HG03108 (cell line): ENCODE data around the gene CBX8.
"Not testable (repeated sequence)": the region's sequence is repeated elsewhere in the genome, so short reads cannot be mapped to it uniquely, and the experiment has no call there.

Experiments
- ATAC-seq: cut with Tn5 transposase; IDR thresholded peaks from one replicate; pipeline ENCODE4 v1.9.1; 2021; ENCODE audit warnings: moderate library complexity; ENCODE audit not compliant: unreplicated experiment

The CBX8 gene

GRCh38 chr17:79757140-79757745 is 39.6 kb downstream of the CBX8 start:
- no peak for ATAC-seq

- no peak for ATAC-seq
Measured at GRCh38 chr17:79755591-79755990, 41.3 kb downstream of the CBX8 start.

GRCh38 chr17:79754903-79755302 is 42.0 kb downstream of the CBX8 start:
- not testable (repeated sequence) for ATAC-seq

- no peak for ATAC-seq
Measured at GRCh38 chr17:79754370-79754769, 42.5 kb downstream of the CBX8 start.

GRCh38 chr17:79752175-79752574 is 44.7 kb downstream of the CBX8 start:
- no peak for ATAC-seq

- no peak for ATAC-seq
Measured at GRCh38 chr17:79750650-79751545, 46.0 kb downstream of the CBX8 start.

GRCh38 chr17:79749958-79750357 is 46.9 kb downstream of the CBX8 start:
- ATAC-seq, result no peak

GRCh38 chr17:79749156-79749815 is 47.6 kb downstream of the CBX8 start:
- ATAC-seq, result no peak

- no peak for ATAC-seq
Measured at GRCh38 chr17:79748295-79749099, 48.4 kb downstream of the CBX8 start.

GRCh38 chr17:79747508-79748294 is 49.2 kb downstream of the CBX8 start:
- no peak for ATAC-seq

- no peak for ATAC-seq
Measured at GRCh38 chr17:79746889-79747507, 49.9 kb downstream of the CBX8 start.

- ATAC-seq, result no peak
Measured at GRCh38 chr17:79745641-79746105, 51.2 kb downstream of the CBX8 start.

- ATAC-seq, result no peak
Measured at GRCh38 chr17:79743614-79744013, 53.3 kb downstream of the CBX8 start.

GRCh38 chr17:79742951-79743476 is 53.9 kb downstream of the CBX8 start:
- ATAC-seq, result no peak

- ATAC-seq, result no peak
Measured at GRCh38 chr17:79742589-79742918, 54.3 kb downstream of the CBX8 start.
